WTC11 (cell line): ENCODE results near the gene GALNT17.

Source experiments
- ATF1 ChIP-seq: sonication (generic); formaldehyde crosslinking; IDR thresholded peaks from 2 replicates; pipeline ENCODE4 v1.8.1; 2023; ENCODE audit warnings: mild to moderate bottlenecking, moderate library complexity, missing genetic modification reagents
- ELF4 ChIP-seq: sonication (generic); formaldehyde crosslinking; IDR thresholded peaks from 2 replicates; pipeline ENCODE4 v1.8.1; 2022; ENCODE audit warnings: low read depth, mild to moderate bottlenecking, moderate library complexity, missing genetic modification reagents
- ETV6 ChIP-seq: sonication (generic); formaldehyde crosslinking; IDR thresholded peaks from 2 replicates; pipeline ENCODE4 v1.8.1; 2022; ENCODE audit warnings: mild to moderate bottlenecking, missing genetic modification reagents
- SP1 ChIP-seq: sonication (generic); formaldehyde crosslinking; conservative IDR thresholded peaks from 2 replicates; pipeline ENCODE4 v1.8.1; 2022; ENCODE audit warnings: missing genetic modification reagents
- TP53 ChIP-seq: sonication (generic); formaldehyde crosslinking; IDR thresholded peaks from 2 replicates; pipeline ENCODE4 v1.8.1; 2023; ENCODE audit warnings: mild to moderate bottlenecking, missing genetic modification reagents
- ZNF232 ChIP-seq: sonication (generic); formaldehyde crosslinking; IDR thresholded peaks from 2 replicates; pipeline ENCODE4 v1.8.0; 2022; ENCODE audit warnings: mild to moderate bottlenecking, missing genetic modification reagents
- TF ChIP-seq, protein P1 (sequence below): fragments of 200-600 bp; IDR thresholded peaks from 2 replicates; pipeline ENCODE4 v1.8.0; 2022; ENCODE audit warnings: antibody characterized with exemption

DNA sequence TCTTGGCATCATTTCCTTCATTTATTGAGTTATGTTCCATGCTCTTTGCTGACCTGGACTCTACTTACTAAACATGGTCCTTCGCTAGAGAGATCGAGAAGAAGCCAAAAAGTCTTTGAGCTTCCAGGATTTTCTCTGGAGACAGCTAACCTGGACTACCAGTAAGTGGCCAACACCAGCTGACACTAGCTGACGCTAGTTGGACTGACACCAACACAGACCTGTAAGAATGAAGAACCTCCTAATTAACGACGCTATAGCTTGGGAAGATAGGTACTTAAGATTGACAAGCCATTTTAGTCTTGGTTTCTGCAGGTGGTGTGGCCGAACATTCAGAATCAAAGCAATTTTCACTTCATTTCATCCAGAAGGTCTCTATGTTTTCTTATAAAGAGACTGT is 66.4 kb downstream of the GALNT17 start:
- TF ChIP-seq ZNF232 (CRISPR knock-in tag) (no peak), SP1 (CRISPR knock-in tag) (no peak), ATF1 (CRISPR knock-in tag) (no peak), ETV6 (CRISPR knock-in tag) (no peak), ELF4 (CRISPR knock-in tag) (no peak), TP53 (CRISPR knock-in tag) (no peak)
- TF ChIP-seq, protein P1, sequence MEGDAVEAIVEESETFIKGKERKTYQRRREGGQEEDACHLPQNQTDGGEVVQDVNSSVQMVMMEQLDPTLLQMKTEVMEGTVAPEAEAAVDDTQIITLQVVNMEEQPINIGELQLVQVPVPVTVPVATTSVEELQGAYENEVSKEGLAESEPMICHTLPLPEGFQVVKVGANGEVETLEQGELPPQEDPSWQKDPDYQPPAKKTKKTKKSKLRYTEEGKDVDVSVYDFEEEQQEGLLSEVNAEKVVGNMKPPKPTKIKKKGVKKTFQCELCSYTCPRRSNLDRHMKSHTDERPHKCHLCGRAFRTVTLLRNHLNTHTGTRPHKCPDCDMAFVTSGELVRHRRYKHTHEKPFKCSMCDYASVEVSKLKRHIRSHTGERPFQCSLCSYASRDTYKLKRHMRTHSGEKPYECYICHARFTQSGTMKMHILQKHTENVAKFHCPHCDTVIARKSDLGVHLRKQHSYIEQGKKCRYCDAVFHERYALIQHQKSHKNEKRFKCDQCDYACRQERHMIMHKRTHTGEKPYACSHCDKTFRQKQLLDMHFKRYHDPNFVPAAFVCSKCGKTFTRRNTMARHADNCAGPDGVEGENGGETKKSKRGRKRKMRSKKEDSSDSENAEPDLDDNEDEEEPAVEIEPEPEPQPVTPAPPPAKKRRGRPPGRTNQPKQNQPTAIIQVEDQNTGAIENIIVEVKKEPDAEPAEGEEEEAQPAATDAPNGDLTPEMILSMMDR, result no peak
